HTR-8/SVneo (cell line): ENCODE results near the gene GABARAPL2.

ENCODE experiments used
- DNase-seq: peaks from one replicate; pipeline ENCODE4 v3.0.0; 2011; ENCODE audit warnings: low spot score, mixed read lengths; ENCODE audit not compliant: insufficient read length
- FAIRE-seq: peaks from 2 replicates; lab custom pipeline; 2011; peaks lifted over from hg19 to GRCh38; lab: Jason Lieb, UNC

Gene GABARAPL2

GRCh38 chr16:75624921-75625334 lies 58.7 kb downstream of the GABARAPL2 start:
- FAIRE-seq, result no peak
- DNase-seq, result peak; percentile 66

- FAIRE-seq (no peak), DNase-seq (no peak)
These were observed 60.6 kb downstream of the GABARAPL2 start for GRCh38 chr16:75626806-75627205.
